ENCODE results near the gene PAGE2B. TPM values are rescaled to one million over a fixed set of nuclear protein-coding genes. Genes with fewer than 3 reads are reported as not detected.

PAGE2B gene, protein sequence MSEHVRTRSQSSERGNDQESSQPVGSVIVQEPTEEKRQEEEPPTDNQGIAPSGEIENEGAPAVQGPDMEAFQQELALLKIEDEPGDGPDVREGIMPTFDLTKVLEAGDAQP
- total RNA-seq = not detected
- not detected for polyA plus RNA-seq
- long read RNA-seq, donor 1 = 0 reads
- long read RNA-seq, donor 2 = 0 reads

DNA sequence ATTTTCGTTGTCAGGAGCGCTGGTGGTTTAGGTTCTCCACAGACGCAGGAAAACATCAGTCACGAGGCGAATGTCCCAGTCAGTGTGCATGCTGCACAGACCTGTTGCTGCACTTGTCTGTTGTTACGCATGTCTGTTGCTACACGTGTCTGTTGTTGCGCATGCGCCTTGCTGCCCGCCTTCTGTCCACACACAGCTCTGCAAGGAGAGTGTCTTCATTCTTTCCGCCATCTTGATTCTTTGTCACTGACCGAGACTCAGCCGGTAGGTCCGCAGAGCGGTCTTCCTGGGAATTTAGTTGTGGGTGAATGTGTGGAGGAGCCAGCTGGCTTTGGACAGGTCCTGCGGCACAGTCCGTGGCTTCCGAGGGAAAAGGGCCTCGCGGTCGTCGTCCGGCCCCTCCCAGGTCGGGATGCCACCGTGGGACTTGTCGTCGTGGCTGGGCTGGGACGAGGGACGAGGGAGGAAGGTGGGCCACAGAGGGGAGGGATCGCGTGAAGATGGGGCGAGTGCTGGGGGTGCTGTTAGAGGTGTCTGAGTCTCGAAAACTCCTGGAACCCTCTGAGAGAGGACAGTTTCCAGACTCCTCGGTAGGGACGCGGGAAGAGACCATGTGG lies at the start of gene PAGE2B:
PAGE2B (plus strand) TSS at position 180 of the 617 bp plus-strand sequence. CDS start 1,012 bp downstream, outside the sequence.
- TF ChIP-seq, protein P1, sequence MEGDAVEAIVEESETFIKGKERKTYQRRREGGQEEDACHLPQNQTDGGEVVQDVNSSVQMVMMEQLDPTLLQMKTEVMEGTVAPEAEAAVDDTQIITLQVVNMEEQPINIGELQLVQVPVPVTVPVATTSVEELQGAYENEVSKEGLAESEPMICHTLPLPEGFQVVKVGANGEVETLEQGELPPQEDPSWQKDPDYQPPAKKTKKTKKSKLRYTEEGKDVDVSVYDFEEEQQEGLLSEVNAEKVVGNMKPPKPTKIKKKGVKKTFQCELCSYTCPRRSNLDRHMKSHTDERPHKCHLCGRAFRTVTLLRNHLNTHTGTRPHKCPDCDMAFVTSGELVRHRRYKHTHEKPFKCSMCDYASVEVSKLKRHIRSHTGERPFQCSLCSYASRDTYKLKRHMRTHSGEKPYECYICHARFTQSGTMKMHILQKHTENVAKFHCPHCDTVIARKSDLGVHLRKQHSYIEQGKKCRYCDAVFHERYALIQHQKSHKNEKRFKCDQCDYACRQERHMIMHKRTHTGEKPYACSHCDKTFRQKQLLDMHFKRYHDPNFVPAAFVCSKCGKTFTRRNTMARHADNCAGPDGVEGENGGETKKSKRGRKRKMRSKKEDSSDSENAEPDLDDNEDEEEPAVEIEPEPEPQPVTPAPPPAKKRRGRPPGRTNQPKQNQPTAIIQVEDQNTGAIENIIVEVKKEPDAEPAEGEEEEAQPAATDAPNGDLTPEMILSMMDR (IDR thresholded peaks at IDR 0.05) = no peak
- no peaks in the 10 kb centered on the region for H3K27me3 ChIP-seq (ENCODE audit: insufficient read depth in 3 of 3, low read length in 2 of 3)
- no peaks in the 10 kb centered on the region for H3K36me3 ChIP-seq (ENCODE audit: insufficient read depth in 1 of 2, low read depth in 1 of 2)
- 82 to 93% (median 90%) methylated on average over 34 to 36 of the region's 36 CpGs for WGBS, 3 donors
- DNase-seq = no peak
- no peaks in the 10 kb centered on the region for H3K4me1 ChIP-seq
- no peaks in the 10 kb centered on the region for H3K9me3 ChIP-seq
- H3K4me3 ChIP-seq = no peak within 1 kb of the TSS
- ATAC-seq = no peak
- no peak within 1 kb of the TSS for H3K27ac ChIP-seq
- intact Hi-C loops (cut with DNase I) = no loop called here

DNA sequence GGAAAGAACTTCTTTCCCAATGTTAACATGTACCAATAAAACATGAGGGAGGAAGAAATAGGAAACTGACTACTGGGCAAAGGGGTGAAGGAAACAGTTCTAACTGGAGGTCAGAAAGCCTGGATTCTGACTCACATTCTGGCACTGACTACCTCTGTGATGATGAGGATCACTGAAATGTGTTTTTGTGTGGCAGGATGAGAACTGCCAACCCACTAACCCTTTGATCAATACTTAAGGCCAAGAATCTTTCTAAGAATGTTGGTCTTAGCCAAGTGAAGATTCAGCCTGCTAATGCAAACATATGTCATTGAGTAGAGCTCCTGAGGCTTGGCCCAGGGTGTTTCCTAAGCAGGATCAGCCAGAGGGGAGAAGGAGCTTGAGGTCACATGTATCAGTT lies 48.7 kb upstream of the PAGE2B start:
- intact Hi-C loops (cut with DNase I) = no loop called here
- TF ChIP-seq, protein P1 (IDR thresholded peaks at IDR 0.05) = no peak
- Histone ChIP-seq H3K27me3 (ENCODE audit: insufficient read depth in 3 of 3, low read length in 2 of 3) (peaks cover 0 to 16% (median 0%) of the 10 kb centered on the region in 3 donors), H3K27ac (no peak overlapping the region), H3K4me3 (no peak overlapping the region), H3K9me3 (no peaks in the 10 kb centered on the region), H3K4me1 (no peaks in the 10 kb centered on the region), H3K36me3 (ENCODE audit: insufficient read depth in 1 of 2, low read depth in 1 of 2) (no peaks in the 10 kb centered on the region)
- no peak for DNase-seq
- no peak for ATAC-seq

DNA sequence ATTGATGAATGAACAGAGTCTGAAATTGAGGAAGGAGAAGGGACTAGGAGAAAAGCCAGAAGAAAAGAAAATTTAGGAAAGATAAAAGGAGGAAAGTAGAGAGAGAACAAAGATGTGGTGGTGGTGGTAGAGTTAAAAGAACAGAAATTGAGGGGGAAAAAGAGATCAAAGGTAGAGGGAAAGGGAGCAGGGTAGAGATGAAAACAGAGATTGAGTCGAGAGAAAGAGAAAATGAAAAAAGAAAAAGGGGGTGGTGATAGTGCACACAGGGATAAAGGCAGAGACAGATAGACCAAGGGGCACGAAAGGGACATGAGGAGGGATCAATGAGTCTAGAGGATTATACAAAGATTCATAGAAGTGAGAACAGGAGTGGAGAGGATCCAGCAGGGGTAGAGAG lies 48.0 kb upstream of the PAGE2B start:
- H3K36me3 ChIP-seq (ENCODE audit: insufficient read depth in 1 of 2, low read depth in 1 of 2) = no peaks in the 10 kb centered on the region
- peaks cover 0 to 22% (median 0%) of the 10 kb centered on the region in 3 donors for H3K27me3 ChIP-seq (ENCODE audit: insufficient read depth in 3 of 3, low read length in 2 of 3)
- no peaks in the 10 kb centered on the region for H3K4me1 ChIP-seq
- WGBS, 3 donors = 53 to 82% (median 76%) methylated on average over 2 of the region's 2 CpGs
- H3K9me3 ChIP-seq = no peaks in the 10 kb centered on the region
- H3K4me3 ChIP-seq = no peak overlapping the region
- TF ChIP-seq, protein P1 (IDR thresholded peaks at IDR 0.05) = no peak
- DNase-seq (no peak), ATAC-seq (no peak)
- H3K27ac ChIP-seq = no peak overlapping the region
- intact Hi-C loops (cut with DNase I) = no loop called here

DNA sequence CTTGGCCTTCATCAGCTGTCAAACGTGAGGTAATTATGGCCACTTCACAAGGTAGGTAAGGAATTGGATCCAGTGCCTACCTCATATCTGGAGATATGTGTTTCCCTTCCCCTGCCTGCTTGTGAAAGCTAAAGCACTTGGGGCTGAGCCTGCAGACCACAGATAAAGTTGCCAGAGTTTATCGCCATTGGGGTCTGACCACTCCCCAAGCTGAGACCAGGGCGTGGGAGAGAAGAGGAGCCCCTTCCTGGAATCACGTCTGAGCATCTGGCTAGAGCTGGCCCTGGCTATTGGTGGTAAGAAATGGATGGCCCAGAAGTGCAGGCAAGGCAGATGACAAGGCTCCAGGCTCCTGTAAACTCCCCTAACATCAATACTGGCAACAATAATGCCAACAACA lies 46.8 kb upstream of the PAGE2B start:
- DNase-seq (no peak), ATAC-seq (no peak)
- Histone ChIP-seq H3K4me3 (no peak overlapping the region), H3K27me3 (ENCODE audit: insufficient read depth in 3 of 3, low read length in 2 of 3) (peaks cover 0 to 23% (median 0%) of the 10 kb centered on the region in 3 donors), H3K4me1 (no peaks in the 10 kb centered on the region), H3K27ac (no peak overlapping the region), H3K36me3 (ENCODE audit: insufficient read depth in 1 of 2, low read depth in 1 of 2) (no peaks in the 10 kb centered on the region), H3K9me3 (no peaks in the 10 kb centered on the region)
- TF ChIP-seq, protein P1 (IDR thresholded peaks at IDR 0.05) = no peak
- intact Hi-C loops (cut with DNase I) = no loop called here
- WGBS, 3 donors = 60 to 80% (median 80%) methylated on average over 4 of the region's 4 CpGs

DNA sequence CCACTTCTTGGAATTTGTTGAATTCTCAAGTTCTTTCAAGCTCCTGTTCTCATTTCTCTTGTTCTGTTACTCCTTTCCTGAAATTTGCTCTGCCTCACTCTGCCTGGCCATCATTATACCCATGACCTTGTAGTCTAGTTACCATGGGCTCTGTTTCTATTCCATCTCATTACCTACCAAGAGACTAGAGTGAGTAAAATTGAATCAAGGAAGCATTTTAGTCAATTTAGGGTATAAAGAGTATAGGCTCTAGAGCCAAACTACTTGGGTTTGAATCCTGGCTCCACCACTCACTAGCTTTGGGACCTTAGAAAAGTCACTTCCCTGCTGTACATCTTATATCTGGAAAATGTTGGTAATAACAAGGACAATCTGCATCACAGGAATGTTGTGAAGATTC lies 46.2 kb upstream of the PAGE2B start:
- ATAC-seq (no peak), DNase-seq (no peak)
- no peaks in the 10 kb centered on the region for H3K36me3 ChIP-seq (ENCODE audit: insufficient read depth in 1 of 2, low read depth in 1 of 2)
- TF ChIP-seq, protein P1 (IDR thresholded peaks at IDR 0.05) = no peak
- peaks cover 0 to 23% (median 0%) of the 10 kb centered on the region in 3 donors for H3K27me3 ChIP-seq (ENCODE audit: insufficient read depth in 3 of 3, low read length in 2 of 3)
- intact Hi-C loops (cut with DNase I) = no loop called here
- no peak overlapping the region for H3K4me3 ChIP-seq
- no peaks in the 10 kb centered on the region for H3K4me1 ChIP-seq
- no peaks in the 10 kb centered on the region for H3K9me3 ChIP-seq
- no peak overlapping the region for H3K27ac ChIP-seq
